Skeletal muscle tissue (tissue), 4 donors: ENCODE measurements around the gene RIC1. TPM values are rescaled to one million over a fixed set of nuclear protein-coding genes. Genes with fewer than 3 reads are reported as not detected.
"Not testable (repeated sequence)": the region's sequence is repeated elsewhere in the genome, so short reads cannot be mapped to it uniquely, and the experiment has no call there.

ENCODE experiments used
- H3K27ac ChIP-seq: one replicate; pipeline ENCODE4 v1.7.0; 2013; ENCODE audit warnings: mild to moderate bottlenecking, low read depth, low read length, inconsistent platforms
- H3K27me3 ChIP-seq, 3 donors: one replicate each; pipeline ENCODE4 v1.7.0; 2013; ENCODE audit warnings: low read length in 3 of 3; ENCODE audit not compliant: control insufficient read depth in 3 of 3, insufficient read depth in 3 of 3
- H3K36me3 ChIP-seq, 3 donors: one replicate each; pipeline ENCODE4 v1.7.0; 2013; ENCODE audit warnings: low read length in 3 of 3; ENCODE audit not compliant: control insufficient read depth in 3 of 3, insufficient read depth in 3 of 3
- H3K4me1 ChIP-seq, 3 donors: one replicate each; pipeline ENCODE4 v1.7.0; 2013; ENCODE audit warnings: low read length in 3 of 3, mild to moderate bottlenecking in 3 of 3; ENCODE audit not compliant: control insufficient read depth in 3 of 3, insufficient read depth in 3 of 3
- H3K4me3 ChIP-seq, 3 donors: one replicate each; pipeline ENCODE4 v1.7.0; 2013; ENCODE audit warnings: low read length in 3 of 3
- H3K9ac ChIP-seq, 3 donors: one replicate each; pipeline ENCODE4 v1.7.0; 2013; ENCODE audit warnings: low read length in 3 of 3, mild to moderate bottlenecking in 3 of 3, moderate library complexity in 2 of 3, low read depth in 1 of 3
- H3K9me3 ChIP-seq, 3 donors: one replicate each; pipeline ENCODE4 v1.7.0; 2013; ENCODE audit warnings: low read length in 3 of 3; ENCODE audit not compliant: control insufficient read depth in 3 of 3
- total RNA-seq: library from RNA; depleted of rRNA; stranded (reverse); fragments of >200 nt; gene quantifications from one replicate; pipeline ENCODE4 v1.2.3, GENCODE V29; 2014
- donor health status: Osteomylitis.

The RIC1 gene
- total RNA-seq, 1 donor from 2014 or later = 26.6 TPM

DNA sequence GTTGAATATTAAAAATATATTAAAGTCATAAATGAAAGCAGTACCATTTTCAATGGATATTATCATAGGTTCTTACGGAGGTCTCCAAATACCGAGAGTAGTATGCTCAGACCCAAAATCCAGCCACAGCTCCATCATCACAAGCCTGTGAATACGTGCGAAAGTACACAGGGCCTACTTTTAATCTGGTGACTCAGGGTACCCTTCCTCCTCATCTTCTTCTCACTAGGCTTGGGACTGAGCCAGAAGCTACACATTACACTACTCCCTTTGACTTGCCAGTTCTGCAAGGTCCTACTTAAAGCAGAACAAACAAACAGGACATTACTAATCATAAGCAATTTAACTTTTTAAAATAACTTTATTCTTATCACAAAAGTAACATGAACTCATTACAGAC, 7.6 kb upstream of the RIC1 start:
- Histone ChIP-seq H3K4me1 (peaks cover 6 to 9% (median 8%) of the 10 kb centered on the region in 3 donors), H3K9me3 (no peaks in the 10 kb centered on the region), H3K9ac (no peak overlapping the region), H3K27ac (no peak overlapping the region), H3K4me3 (no peak overlapping the region), H3K36me3 (no peaks in the 10 kb centered on the region), H3K27me3 (no peaks in the 10 kb centered on the region)

DNA sequence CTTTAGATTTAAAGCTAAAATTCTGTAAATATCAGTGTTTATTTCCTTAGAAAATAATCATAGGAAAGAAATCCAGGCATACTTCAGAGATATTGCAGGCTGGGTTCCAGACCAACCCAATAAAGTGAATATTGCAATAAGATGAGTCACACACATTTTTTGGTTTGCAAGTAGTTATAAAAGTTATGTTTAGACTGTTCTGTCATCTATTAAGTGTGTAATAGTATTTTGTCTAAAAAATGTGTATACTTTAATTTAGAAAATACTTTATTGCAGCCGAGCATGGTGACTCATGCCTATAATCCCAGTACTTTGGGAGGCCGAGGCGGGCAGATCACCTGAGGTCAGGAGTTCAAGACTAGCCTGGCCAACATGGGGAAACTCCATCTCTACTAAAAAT, 6.9 kb upstream of the RIC1 start:
- Histone ChIP-seq H3K4me3 (no peak overlapping the region), H3K27me3 (no peaks in the 10 kb centered on the region), H3K9me3 (no peaks in the 10 kb centered on the region), H3K36me3 (no peaks in the 10 kb centered on the region), H3K27ac (no peak overlapping the region), H3K9ac (no peak overlapping the region), H3K4me1 (peaks cover 8 to 13% (median 12%) of the 10 kb centered on the region in 3 donors)

DNA sequence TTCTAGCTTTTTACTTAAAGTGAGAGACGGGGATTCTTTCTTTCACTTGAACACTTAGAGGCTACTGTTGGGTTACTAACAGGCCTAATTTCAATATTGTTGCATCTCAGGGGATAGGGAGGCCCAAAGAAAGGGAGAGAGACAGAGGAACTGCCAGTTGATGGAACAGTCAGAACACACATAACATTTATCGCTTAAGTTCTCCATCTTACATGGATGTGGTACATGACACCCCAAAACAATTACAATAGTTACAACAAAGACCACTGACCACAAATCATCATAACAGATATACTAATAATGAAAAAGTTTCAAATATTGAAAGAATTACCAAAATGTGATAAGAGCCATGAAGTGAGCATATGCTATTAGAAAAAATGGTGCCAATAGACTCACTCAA, 4.3 kb upstream of the RIC1 start:
- H3K36me3 ChIP-seq = no peaks in the 10 kb centered on the region
- no peaks in the 10 kb centered on the region for H3K9me3 ChIP-seq
- H3K9ac ChIP-seq = no peak overlapping the region
- H3K4me1 ChIP-seq = peaks cover 14 to 21% (median 18%) of the 10 kb centered on the region in 3 donors
- H3K27me3 ChIP-seq = no peaks in the 10 kb centered on the region
- no peak overlapping the region for H3K4me3 ChIP-seq
- no peak overlapping the region for H3K27ac ChIP-seq

DNA sequence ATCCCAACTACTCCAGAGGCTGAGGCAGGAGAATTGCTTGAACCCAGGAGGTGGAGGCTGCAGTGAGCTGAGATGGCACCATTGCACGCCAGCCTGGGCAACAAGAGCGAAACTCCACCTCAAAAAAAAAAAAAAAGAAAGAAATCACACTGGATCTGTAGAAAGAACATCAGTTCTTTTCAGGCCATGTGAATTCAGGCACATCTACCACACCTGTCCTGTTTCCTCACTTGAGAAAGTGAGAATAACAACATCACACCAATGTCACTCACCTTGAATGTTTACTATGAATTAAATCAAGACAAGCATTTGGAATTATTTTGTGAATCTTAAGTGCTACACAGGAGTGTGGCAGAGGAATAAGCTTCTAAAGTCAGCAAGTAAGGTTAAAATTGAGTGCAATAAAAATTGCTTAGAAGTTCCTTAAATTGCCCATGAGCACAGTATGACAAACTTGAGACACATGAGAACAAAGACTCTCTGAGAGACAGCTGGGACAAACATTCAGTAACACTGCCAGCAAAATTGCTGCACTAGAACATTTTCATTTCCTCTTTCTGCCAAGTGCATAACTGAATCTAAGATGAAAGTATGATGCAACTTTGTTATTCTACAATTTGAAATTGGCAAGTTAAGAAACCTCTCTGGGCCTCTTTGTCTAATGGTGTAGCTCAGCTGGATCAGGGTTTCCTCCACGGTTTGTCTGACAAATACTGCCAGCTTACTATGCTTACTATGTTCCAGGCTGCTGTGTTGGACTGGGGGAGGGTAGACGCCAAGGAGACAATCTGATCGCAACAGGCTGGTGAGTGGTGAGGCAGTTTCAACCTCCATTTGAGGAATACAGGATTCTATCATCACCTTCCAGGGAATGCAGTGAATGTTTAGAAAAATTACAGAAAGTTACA, 1.9 kb upstream of the RIC1 start:
- Histone ChIP-seq H3K27ac (peak overlapping the region; percentile 96), H3K9ac (peak overlapping the region; percentile 34 to 86 (median 82)), H3K36me3 (no peaks in the 10 kb centered on the region), H3K4me1 (peaks cover 11 to 20% (median 20%) of the 10 kb centered on the region in 3 donors), H3K9me3 (no peaks in the 10 kb centered on the region), H3K4me3 (peak overlapping the region; percentile 74 to 94 (median 86)), H3K27me3 (no peaks in the 10 kb centered on the region)

DNA sequence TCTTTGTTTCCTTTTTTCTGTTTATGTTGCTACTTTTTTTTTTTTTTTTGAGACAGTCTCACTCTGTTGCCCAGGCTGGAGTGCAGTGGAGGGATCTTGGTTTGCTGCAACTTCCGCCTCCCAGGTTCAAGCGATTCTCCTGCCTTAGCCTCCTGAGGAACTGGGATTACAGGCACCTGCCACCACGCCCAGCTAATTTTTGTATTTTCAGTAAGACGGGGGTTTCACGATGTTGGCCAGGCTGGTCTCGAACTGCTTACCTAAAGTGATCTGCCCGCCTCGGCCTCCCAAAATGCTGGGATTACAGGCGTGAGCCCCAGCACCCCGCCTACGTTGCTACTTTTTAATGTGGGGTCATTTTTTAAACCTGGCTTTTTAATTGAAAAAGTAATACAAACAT, 1.2 kb upstream of the RIC1 start:
- H3K4me1 ChIP-seq = peaks cover 11 to 21% (median 20%) of the 10 kb centered on the region in 3 donors
- H3K9me3 ChIP-seq, H3K27me3 ChIP-seq, H3K36me3 ChIP-seq: not testable (repeated sequence)
- H3K9ac ChIP-seq = peak overlapping the region; percentile 82 to 86 (median 84)
- H3K27ac ChIP-seq = peak overlapping the region; percentile 96
- peak overlapping the region; percentile 74 to 94 (median 86) for H3K4me3 ChIP-seq

DNA sequence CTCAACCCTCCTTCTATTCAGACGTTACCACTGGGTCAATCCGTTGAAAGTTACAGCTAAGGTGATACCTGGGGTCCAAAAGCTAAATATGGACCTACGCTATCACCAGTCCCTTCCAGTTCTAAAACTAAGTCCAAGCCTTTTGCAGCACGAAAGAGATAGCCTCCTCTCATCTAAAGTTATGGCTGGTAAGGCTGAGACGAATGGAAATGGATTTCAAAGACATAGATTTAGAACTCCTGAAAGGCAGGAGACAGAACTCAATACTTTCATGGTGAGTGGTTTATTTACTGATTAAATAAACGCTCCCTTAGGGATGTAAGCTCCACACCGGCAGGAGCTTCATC, 751 bp upstream of the RIC1 start:
- H3K4me1 ChIP-seq = peaks cover 11 to 21% (median 20%) of the 10 kb centered on the region in 3 donors
- peak overlapping the region; percentile 82 to 86 (median 84) for H3K9ac ChIP-seq
- H3K4me3 ChIP-seq = peak overlapping the region; percentile 74 to 94 (median 86)
- no peaks in the 10 kb centered on the region for H3K9me3 ChIP-seq
- H3K27me3 ChIP-seq = no peaks in the 10 kb centered on the region
- peak overlapping the region; percentile 96 for H3K27ac ChIP-seq
- H3K36me3 ChIP-seq = no peaks in the 10 kb centered on the region

DNA sequence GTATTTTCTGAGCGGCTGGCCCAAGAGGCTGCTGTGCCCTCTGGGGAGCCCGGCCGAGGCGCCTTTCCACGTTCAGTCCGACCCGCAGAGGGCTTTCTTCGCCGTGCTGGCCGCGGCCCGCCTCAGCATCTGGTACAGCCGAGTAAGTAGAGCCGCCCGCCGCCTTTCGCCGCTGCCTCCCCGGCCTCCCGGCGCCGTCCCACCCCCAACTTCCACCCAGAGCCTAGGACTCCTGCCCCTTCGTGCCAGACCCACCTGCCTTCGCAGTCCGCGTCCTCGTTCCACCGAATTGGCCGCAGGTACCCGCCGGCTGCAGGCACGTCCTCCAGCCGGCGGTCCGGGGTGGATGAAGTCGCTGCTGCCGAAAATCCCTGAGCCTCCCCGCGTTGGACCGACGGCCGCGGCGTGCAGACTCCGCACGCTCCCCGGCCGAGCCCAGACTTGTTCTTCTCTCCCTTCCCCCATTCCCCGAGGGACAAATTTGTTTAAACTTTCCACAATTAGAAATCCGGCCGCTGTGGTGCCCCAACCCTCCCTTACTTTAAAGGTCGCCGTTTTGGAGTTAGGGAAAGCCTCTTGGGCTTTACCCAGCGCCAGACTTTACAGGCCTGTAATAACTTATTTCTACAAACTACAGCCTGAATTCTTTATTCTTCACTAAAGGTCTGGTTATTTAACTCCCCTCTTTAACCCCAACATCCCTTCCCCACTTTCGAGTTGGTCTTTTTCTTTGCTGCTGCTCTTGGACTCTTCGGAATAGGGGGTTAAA, 589 bp downstream of the RIC1 start:
- no peaks in the 10 kb centered on the region for H3K9me3 ChIP-seq
- peak overlapping the region; percentile 74 to 94 (median 93) for H3K4me3 ChIP-seq
- peak overlapping the region; percentile 96 for H3K27ac ChIP-seq
- no peaks in the 10 kb centered on the region for H3K36me3 ChIP-seq
- H3K9ac ChIP-seq = peak overlapping the region; percentile 79 to 88 (median 86)
- H3K4me1 ChIP-seq = peaks cover 11 to 22% (median 21%) of the 10 kb centered on the region in 3 donors
- no peaks in the 10 kb centered on the region for H3K27me3 ChIP-seq

DNA sequence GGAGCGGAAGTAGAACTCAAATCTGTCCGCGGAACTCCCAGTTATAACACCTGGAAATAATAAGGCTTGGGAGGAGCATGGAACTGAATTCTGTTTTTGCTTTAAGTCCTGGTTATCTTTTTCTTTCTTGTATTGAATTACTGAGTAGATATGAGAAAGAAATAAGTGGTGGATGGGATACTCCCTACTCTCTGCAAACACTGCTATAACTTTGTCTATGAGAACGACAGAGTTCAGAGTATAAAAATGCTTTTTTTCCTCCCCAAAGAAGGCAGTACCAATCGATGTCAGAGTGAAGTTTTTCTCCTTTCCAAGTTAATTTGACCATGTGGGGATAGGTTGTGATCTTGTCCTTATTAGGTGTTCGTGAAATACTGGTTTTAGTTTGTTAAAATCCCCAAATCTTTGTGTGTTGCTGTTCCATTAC, 1.2 kb downstream of the RIC1 start:
- Histone ChIP-seq H3K27me3 (no peaks in the 10 kb centered on the region), H3K4me1 (peaks cover 11 to 22% (median 21%) of the 10 kb centered on the region in 3 donors), H3K9me3 (peaks cover 0 to under 1% (median 0%) of the 10 kb centered on the region in 3 donors), H3K36me3 (no peaks in the 10 kb centered on the region), H3K9ac (peak overlapping the region; percentile 79 to 88 (median 86)), H3K4me3 (peak overlapping the region; percentile 74 to 94 (median 93)), H3K27ac (peak overlapping the region; percentile 96)

DNA sequence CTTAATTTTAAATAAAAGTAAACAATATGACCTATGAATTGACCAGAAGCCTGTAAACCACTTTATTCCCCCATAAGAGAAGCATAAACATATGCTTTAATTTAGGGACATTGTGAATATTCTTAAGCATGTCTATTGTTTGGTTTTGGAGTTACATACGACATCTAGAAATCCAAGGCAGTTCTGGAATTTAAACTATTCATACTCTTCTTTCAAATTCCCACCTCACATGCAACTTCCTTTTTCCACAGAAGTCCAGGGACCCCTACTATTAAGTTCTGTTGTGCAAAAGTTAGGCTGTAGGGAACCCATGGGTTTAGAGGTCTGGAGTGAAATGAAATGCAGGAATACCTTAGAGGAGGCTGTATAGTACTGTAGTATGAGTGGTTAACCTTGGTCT, 2.1 kb downstream of the RIC1 start:
- H3K4me3 ChIP-seq = no peak overlapping the region
- no peaks in the 10 kb centered on the region for H3K27me3 ChIP-seq
- peaks cover 0 to 4% (median 3%) of the 10 kb centered on the region in 3 donors for H3K9me3 ChIP-seq
- no peak overlapping the region for H3K27ac ChIP-seq
- H3K9ac ChIP-seq = no peak overlapping the region
- peaks cover 0 to 3% (median 0%) of the 10 kb centered on the region in 3 donors for H3K36me3 ChIP-seq
- H3K4me1 ChIP-seq = peaks cover 8 to 22% (median 21%) of the 10 kb centered on the region in 3 donors
